GM19468 (cell line): ENCODE measurements around the gene CCNC.
"Not testable (repeated sequence)": the region's sequence is repeated elsewhere in the genome, so short reads cannot be mapped to it uniquely, and the experiment has no call there.

Experiments
- ATAC-seq: cut with Tn5 transposase; IDR thresholded peaks from one replicate; pipeline ENCODE4 v1.9.1; 2021; ENCODE audit warnings: mild to moderate bottlenecking, moderate library complexity, moderate number of reproducible peaks; ENCODE audit not compliant: unreplicated experiment; ENCODE audit errors: extremely low read depth

The CCNC gene

DNA sequence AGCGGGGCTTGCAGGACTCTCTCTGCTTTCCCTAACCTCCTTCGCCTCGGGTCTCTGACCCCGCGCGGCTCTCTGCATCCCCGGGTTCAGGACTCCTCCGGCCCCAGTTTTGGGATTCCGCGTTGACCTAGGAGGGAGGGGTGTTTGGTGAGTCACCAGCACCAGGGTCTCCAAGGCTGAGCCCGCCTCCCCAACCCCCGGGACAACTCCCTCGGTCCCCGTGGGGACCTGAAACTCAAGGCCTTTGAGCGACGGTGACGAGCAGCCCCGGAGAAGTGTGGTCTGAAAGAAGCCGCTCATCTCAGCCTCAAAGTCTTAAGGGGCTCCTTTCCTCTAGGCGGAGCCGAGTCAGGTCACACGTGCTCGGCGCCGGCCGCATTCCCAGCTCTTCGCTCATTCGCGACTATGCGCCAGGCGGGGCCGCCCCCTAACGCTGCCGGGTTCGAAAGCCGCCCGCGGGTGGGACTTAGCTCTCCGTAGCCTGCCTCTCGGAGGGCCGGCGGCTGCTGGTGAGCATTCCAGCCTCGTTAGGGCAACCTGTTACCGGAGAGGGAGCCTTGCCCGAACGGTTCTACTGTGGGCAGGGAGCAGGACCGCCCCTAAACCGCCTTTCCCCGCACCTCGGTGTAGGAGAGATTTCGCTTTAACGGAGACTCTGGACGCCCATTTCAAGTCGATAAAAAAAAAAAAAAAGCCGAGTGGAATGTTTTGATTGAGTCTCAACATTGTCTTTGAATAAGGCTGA, 35.1 kb upstream of the CCNC start:
- no peak for ATAC-seq

GRCh38 chr6:99602520-99603420, 34.3 kb upstream of the CCNC start:
- ATAC-seq, result no peak

- ATAC-seq, result not testable (repeated sequence)
Measured at GRCh38 chr6:99594696-99595095, 26.2 kb upstream of the CCNC start.

DNA sequence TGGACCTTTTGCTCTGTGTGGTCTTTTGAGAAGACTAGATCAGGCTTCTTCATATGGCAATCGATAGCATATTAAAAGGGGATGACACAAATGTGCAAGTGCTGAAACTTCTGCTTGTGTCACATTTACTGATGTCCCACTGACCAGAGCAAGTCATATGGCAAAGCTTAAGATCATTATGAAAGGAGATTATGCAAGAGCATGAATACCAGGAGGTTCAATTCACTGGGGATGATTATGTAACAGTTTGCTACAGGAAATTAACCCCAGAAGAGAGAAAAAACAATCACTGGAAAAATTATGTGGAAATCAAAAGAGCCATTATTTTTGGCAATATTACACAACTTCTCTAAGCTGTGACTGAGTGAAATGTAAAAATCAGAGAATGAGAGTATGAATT, 24.4 kb upstream of the CCNC start:
- ATAC-seq, result no peak

GRCh38 chr6:99591673-99592364, 23.4 kb upstream of the CCNC start:
- ATAC-seq, result no peak

- ATAC-seq, result no peak
Measured at GRCh38 chr6:99590728-99591672, 22.5 kb upstream of the CCNC start.

GRCh38 chr6:99589907-99590493, 21.5 kb upstream of the CCNC start:
- no peak for ATAC-seq

- ATAC-seq, result no peak
Measured at GRCh38 chr6:99589290-99589672, 20.8 kb upstream of the CCNC start.

GRCh38 chr6:99588618-99589289, 20.3 kb upstream of the CCNC start:
- ATAC-seq, result peak; percentile 91

DNA sequence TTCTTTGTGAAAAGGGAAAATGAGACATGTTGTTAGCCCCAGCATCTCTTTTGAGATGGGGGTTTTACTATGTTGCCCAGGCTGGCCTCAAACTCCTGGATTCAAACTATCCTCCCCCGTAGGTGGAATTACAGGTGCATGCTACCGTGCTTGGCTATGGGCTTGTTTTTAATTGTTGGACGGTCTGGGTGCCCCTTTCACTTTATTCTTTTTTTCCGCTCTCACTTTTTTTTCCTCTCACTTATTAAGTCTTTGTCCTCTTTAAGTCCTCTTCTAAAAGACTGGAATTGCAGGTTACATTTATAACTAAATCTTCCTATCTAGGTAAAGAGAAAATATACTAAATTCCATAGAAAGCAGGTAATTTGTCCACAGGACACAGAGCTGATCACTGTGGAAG, 19.3 kb upstream of the CCNC start:
- ATAC-seq, result no peak

DNA sequence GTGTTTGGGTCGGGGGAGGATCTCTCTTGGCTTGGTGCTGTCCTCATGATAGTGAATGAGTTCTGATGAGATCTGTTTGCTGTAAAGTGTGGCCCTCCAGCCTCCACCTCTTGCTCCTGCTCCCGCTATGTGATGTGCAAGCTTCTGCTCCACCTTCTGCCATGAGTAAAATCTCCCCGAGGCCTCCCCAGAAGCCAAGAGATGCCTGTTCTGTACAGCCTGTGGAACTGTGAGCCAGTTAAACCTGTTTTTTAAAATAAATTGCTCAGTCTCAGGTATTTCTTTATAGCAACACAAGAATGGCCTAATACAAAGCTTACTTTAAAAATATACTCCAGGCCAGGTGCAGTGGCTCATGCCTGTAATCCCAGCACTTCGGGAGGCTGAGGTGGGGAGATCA, 11.3 kb upstream of the CCNC start:
- ATAC-seq, result no peak

DNA sequence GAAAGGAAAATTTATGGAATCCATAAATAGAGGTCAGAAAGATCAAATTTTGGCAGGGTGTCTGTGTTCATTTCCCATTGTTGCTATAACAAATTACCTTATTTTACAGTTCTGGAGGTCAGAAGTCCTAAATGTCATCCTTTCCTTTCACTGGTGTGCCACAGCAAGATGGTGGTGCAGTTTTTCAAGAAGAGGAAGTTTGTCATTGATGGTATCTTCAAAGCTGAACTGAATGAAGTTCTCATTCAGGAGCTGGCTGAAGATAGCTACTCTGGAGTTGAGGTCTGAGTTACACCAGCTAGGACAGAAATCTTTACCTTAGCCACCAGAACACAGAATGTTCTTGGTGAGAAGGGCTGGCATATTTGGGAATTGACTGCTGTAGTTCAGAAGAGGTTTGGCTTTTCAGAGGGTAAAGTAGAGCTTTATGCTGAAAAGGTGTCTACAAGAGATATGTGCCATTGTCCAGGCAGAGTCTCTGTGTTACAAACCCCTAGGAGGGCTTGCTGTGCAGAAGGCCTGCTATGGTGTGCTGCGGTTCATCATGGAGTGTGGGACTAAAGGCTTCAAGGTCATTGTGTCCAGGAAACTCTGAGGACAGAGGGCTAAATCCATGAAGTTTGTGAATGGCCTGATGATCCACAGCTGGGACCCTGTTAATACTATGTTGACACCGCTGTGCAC, 7.2 kb upstream of the CCNC start:
- no peak for ATAC-seq

DNA sequence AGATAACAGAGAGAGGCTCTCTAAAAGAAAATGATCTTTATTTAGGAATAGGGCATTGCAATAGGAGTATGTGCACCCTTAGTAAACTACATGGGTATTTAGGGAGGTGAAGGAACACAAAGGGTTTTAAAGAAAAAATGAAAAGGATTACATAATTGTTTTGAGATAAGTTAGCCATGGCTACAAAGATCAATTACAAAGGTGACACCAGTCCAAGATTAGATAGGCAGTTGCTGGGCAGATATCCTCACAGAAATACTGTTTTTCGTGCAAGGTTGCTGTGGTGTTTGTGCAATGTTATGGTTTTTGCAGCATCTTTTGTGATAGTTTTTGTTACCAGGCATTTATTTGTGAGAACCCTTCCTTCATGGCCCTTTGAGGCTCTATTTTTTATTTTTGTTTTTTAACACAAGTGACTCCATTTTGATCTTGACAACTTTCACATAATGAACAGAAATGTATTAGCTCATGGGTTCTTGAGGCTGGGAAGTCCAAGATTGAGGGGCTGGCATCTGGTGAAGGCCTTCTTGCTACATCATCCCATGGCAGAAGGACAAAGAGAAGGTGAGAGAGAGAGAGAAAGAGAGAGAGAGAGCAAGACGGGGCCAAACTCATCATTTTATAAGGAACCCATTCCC, 5.6 kb upstream of the CCNC start:
- ATAC-seq, result no peak

GRCh38 chr6:99563056-99563723, 5.3 kb downstream of the CCNC start:
- ATAC-seq, result no peak

GRCh38 chr6:99560668-99561067, 7.8 kb downstream of the CCNC start:
- no peak for ATAC-seq

- ATAC-seq, result no peak
Measured at GRCh38 chr6:99559057-99559456, 9.4 kb downstream of the CCNC start.

DNA sequence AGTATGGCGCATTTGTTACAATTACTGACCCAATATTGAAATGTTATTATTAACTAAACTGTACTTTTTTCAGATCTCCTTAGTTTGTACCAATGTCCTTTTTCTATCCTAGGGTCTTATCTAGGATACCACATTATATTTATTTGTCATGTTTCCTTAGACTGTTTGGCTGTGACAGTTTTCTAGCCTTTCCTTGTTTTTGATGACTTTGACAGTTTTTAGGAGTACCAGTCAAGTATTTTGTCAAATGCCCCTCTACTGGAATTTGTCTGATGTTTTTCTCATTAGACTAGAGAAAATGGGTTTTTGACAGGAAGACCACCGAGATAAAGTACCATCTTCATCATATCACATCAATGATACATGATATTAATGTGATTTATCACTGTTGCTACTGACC, 14.6 kb downstream of the CCNC start:
- no peak for ATAC-seq
